Endothelial cell of umbilical vein (primary cell): Measurements from ENCODE around the gene DNAJC16. TPM values are rescaled to one million over a fixed set of nuclear protein-coding genes. Genes with fewer than 3 reads are reported as not detected.

Experiments
- BruUV-seq: library from RNA; stranded (reverse); fragments of 400-500 nt; replicated peaks from 2 replicates; lab custom pipeline; 2021; lab: Mats Ljungman, UMichigan
- CTCF ChIA-PET: fragments of 300-600, 350-600 bp; sonication (Branson Sonifier 250); formaldehyde crosslinking; loops from one replicate; lab custom pipeline; 2021; ENCODE audit warnings: antibody characterized with exemption, inconsistent platforms; lab: Charles Lee
- POLR2A ChIA-PET: fragments of 300-600, 350-600 bp; sonication (Branson Sonifier 250); formaldehyde crosslinking; loops from one replicate; lab custom pipeline; 2021; ENCODE audit warnings: antibody characterized with exemption, inconsistent platforms; lab: Charles Lee
- DNase-seq: peaks from one replicate; pipeline ENCODE4 v3.0.0-alpha.2; 2011; ENCODE audit warnings: low read depth, low spot score
- FAIRE-seq: peaks from 2 replicates; lab custom pipeline; 2011; peaks lifted over from hg19 to GRCh38; lab: Jason Lieb, UNC
- H2AFZ ChIP-seq: 2 replicates; pipeline ENCODE4 v1.6.0; 2012; ENCODE audit warnings: low read depth, low read length, control low read depth, inconsistent platforms
- H3K27ac ChIP-seq: 2 replicates; pipeline ENCODE4 v1.5.1; 2011; ENCODE audit warnings: low read depth, mild to moderate bottlenecking, control low read depth, low read length, moderate library complexity; ENCODE audit not compliant: insufficient read depth
- H3K27me3 ChIP-seq, 2 experiments: 2 replicates each; pipeline versions ENCODE4 v1.6.0 to v1.6.1; 2011; ENCODE audit warnings: low read length in 2 of 2, mixed read lengths in 1 of 2; ENCODE audit not compliant: control insufficient read depth in 2 of 2, insufficient read depth in 2 of 2
- H3K36me3 ChIP-seq, 2 experiments: 2 replicates in 1 of 2; 3 replicates in 1 of 2; pipeline ENCODE4 v1.5.1; 2011; ENCODE audit warnings: low read length in 2 of 2, mild to moderate bottlenecking in 1 of 2, moderate library complexity in 1 of 2; ENCODE audit not compliant: control insufficient read depth in 2 of 2, insufficient read depth in 2 of 2; ENCODE audit errors: extremely low read depth in 1 of 2
- H3K4me1 ChIP-seq: 3 replicates; pipeline ENCODE4 v1.5.1; 2011; ENCODE audit warnings: mild to moderate bottlenecking, low read length; ENCODE audit not compliant: control insufficient read depth, insufficient read depth; ENCODE audit errors: extremely low read depth
- H3K4me2 ChIP-seq: 2 replicates; pipeline ENCODE4 v1.6.1; 2011; ENCODE audit warnings: low read length, control low read depth, mixed read lengths; ENCODE audit not compliant: insufficient read depth
- H3K4me3 ChIP-seq, 3 experiments: fragments of 200-600 bp in 1 of 3; sonication (generic), shearing (Covaris generic) in 1 of 3; replicated peaks in 1 of 3; 2 replicates each; pipeline ENCODE4 v1.5.1; 2011 to 2016; ENCODE audit warnings: control low read depth in 3 of 3, low read length in 3 of 3, mild to moderate bottlenecking in 2 of 3, inconsistent platforms in 1 of 3, low read depth in 1 of 3, moderate library complexity in 1 of 3; ENCODE audit not compliant: insufficient read depth in 1 of 3
- H3K79me2 ChIP-seq: 2 replicates; pipeline ENCODE4 v1.6.0; 2012; ENCODE audit warnings: low read length, inconsistent platforms; ENCODE audit not compliant: control insufficient read depth, insufficient read depth
- H3K9ac ChIP-seq: replicated peaks from 2 replicates; pipeline ENCODE3; 2011; ENCODE audit warnings: low read length, control low read depth; ENCODE audit not compliant: insufficient read depth; ENCODE audit errors: extremely low read depth
- H3K9me1 ChIP-seq: replicated peaks from 3 replicates; pipeline ENCODE4 v1.6.0; 2011; ENCODE audit warnings: mild to moderate bottlenecking, low read length; ENCODE audit not compliant: control insufficient read depth, insufficient read depth; ENCODE audit errors: extremely low read depth
- H3K9me3 ChIP-seq: replicated peaks from 2 replicates; pipeline ENCODE4 v1.5.1; 2012; ENCODE audit warnings: low read length, inconsistent platforms; ENCODE audit not compliant: control insufficient read depth, insufficient read depth
- H4K20me1 ChIP-seq: replicated peaks from 2 replicates; pipeline ENCODE3; 2011; ENCODE audit warnings: mild to moderate bottlenecking, low read length; ENCODE audit not compliant: control insufficient read depth, insufficient read depth; ENCODE audit errors: extremely low read depth
- CTCF ChIP-seq, 2 donors: IDR thresholded peaks; 1 replicate in 1 of 2; 2 replicates in 1 of 2; pipeline ENCODE4 v1.5.1; 2011; ENCODE audit warnings: low read length in 2 of 2, mild to moderate bottlenecking in 2 of 2, moderate library complexity in 2 of 2, control low read depth in 1 of 2, inconsistent platforms in 1 of 2, low read depth in 1 of 2; ENCODE audit not compliant: insufficient read depth in 1 of 2; ENCODE audit errors: extremely low read depth in 1 of 2
- MAX ChIP-seq: IDR thresholded peaks from 2 replicates; pipeline ENCODE4 v1.6.1; 2011; ENCODE audit not compliant: insufficient read depth, insufficient read length
- dilution Hi-C: fragments of 300-500 bp; cut with MboI; formaldehyde crosslinking; loops from one replicate; pipeline ENCODE4 v1.15.0; 2019; ENCODE audit warnings: low sequenced_read_pairs; ENCODE audit not compliant: extremely low pct_ligation_motif_present
- intact Hi-C: fragments of 100-400 bp; cut with micrococcal nuclease; formaldehyde crosslinking; loops from one replicate; pipeline ENCODE4 v1.10.0; 2022
- polyA plus RNA-seq, 4 experiments: library from polyadenylated mRNA; depleted of rRNA in 3 of 4; stranded (reverse) in 3 of 4; unstranded in 1 of 4; fragments of >200 nt; gene quantifications; 2 replicates each; pipeline versions ENCODE4 v1.2.1 to v1.2.3, GENCODE V29; 2011 to 2012; ENCODE audit warnings: missing spikeins in 1 of 4
- total RNA-seq: library from RNA; stranded (reverse); gene quantifications from 2 replicates; pipeline ENCODE4 v1.2.3, GENCODE V29; 2021

Gene DNAJC16
- total and polyA plus RNA-seq, 2 donors (not counting 3 experiments of a cell fraction or from before 2014, with no cell fraction given): 8.0 to 21.4 TPM

GRCh38 chr1:15584489-15585363, 58.1 kb downstream of the DNAJC16 start, which contains the start of gene AGMAT:
AGMAT (minus strand) TSS chr1:15585051; CDS start chr1:15584967, 84 bp downstream.
- Histone ChIP-seq H3K27ac (no peak within 1 kb of the TSS), H4K20me1 (no peaks in the 10 kb centered on the region), H3K9ac (peak within 1 kb of the TSS; percentile 13), H3K9me3 (no peaks in the 10 kb centered on the region), H3K36me3 (no peaks in the 10 kb centered on the region), H3K4me2 (peak within 1 kb of the TSS; percentile 63), H3K79me2 (no peaks in the 10 kb centered on the region), H3K4me3 (peak within 1 kb of the TSS; percentile 8 to 34 (median 10)), H3K4me1 (peaks cover 3% of the 10 kb centered on the region), H3K27me3 (no peaks in the 10 kb centered on the region), H2AFZ (peak within 1 kb of the TSS; percentile 92), H3K9me1 (no peaks in the 10 kb centered on the region)
- DNase-seq (peak; percentile 16), FAIRE-seq (peak; percentile 18)
- TF ChIP-seq CTCF (IDR thresholded peaks at IDR 0.05; ENCODE audit: extremely low read depth in 1 of 2, insufficient read depth in 1 of 2, low read depth in 1 of 2, low read length in 2 of 2) (peak; percentile 25 to 51), MAX (no peak)
- ChIA-PET CTCF (interaction anchor here (0.6 to 1.0 kb wide), 4 partner anchors 10 to 19 kb away, joined by 3 read pairs; no protein-coding TSS in a partner anchor), POLR2A (no interaction called here)
- dilution Hi-C loops: no loop called here
- BruUV-seq: no TSS peak
- intact Hi-C loops: loop anchor here (2.0 kb wide), 1 partner anchor 32 kb away; the partner anchor contains the start of gene DDI2
